SKM-1 (cell line): ENCODE measurements around the gene NBEA.
"Not testable (repeated sequence)": the region's sequence is repeated elsewhere in the genome, so short reads cannot be mapped to it uniquely, and the experiment has no call there.

ENCODE experiments used
- DNase-seq: peaks from one replicate; lab custom pipeline; 2025; ENCODE audit not compliant: unreplicated experiment; lab: John Stamatoyannopoulos, UW

NBEA gene

DNA sequence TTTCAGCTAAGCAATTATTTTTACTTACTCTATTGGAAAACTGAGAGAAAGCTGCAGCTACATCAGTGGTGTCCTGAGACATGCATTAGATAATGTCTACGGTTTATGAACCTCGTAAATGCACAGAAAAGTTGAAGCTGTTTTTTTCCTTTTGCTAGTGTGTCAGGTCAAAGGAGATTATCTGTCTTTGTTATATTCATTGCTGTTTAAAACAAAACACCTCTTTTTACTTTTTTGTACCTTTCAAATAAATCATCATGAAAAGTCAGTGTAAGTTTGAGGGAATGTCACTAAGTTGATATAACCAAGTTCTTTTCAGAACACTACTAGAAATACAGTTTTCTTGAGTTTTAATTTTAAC, 2.2 kb downstream of the NBEA start:
- DNase-seq: no peak

DNA sequence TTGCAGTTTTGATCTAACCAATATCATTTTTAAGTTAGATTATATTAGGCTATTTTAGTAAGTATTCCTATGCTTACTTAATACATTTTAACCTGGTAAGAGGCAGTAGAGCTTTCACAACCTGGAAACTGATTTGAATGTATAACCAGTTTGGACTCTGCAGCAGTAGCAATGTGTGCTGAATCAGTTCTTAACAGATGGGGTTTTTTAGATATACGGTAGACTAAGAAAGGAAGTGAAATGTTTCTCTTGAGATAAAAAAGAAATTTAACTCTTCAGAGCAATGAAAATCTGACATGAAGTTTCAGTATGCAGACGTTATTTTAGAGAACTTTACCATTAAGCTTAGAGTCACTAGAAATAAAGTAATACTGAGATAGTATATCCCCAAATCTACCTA, 2.7 kb downstream of the NBEA start:
- no peak for DNase-seq

DNA sequence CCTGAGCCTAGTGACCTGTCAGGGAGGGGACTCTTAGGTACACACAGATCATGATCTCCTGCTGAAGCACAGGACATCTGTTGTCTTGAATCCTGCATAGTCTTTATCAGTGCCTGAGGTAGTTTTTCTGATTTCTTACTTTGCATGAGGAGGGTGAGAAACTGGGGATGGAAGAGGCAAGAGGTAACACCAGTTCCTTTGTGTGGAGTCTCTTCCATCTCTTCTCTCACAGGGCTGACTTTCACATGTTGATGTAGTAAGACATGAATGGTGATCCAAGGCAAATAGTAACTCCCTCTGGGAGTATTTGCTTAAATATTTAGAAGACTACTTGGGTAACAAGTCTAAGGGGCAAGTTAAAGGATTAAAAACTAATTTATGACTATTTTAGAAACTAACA, 9.5 kb downstream of the NBEA start:
- DNase-seq: no peak

DNA sequence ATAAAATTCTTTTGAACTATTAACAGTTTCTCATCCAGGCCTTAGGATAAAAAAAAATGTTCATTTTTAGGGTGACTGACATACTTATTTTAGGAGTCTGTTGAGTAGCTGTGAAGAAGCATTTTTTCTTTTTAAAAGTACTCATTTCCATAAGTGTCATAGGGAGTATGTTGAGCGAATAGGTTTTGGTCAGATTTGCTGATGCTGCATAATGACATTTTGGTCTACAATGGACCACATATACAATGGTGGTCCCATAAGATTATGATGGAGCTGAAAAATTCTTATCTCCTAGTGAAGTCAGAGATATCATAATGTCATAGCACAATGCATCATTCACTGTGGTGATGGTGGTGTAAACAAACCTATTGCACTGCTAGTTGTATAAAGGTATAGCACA, 17.4 kb downstream of the NBEA start:
- DNase-seq: no peak

DNA sequence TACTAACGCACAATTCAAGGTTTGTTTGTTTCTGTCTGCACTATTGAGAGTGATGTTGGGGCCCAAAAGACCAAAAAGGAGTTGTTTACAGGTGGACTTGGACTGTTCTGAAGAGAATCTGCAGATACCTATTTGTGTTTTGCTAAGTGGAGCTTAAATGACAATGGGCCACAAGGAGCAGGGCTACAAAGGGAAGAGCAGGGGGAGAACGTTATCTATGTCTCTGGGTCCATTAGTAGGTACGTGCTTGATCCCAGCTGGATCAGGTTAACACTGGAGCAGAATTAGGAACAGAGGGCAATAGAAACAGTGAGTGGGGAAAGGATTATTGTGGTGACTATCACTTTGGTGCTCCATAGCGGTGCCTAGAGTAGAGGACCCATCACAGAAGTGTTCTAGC, 22.5 kb downstream of the NBEA start:
- DNase-seq: no peak

DNA sequence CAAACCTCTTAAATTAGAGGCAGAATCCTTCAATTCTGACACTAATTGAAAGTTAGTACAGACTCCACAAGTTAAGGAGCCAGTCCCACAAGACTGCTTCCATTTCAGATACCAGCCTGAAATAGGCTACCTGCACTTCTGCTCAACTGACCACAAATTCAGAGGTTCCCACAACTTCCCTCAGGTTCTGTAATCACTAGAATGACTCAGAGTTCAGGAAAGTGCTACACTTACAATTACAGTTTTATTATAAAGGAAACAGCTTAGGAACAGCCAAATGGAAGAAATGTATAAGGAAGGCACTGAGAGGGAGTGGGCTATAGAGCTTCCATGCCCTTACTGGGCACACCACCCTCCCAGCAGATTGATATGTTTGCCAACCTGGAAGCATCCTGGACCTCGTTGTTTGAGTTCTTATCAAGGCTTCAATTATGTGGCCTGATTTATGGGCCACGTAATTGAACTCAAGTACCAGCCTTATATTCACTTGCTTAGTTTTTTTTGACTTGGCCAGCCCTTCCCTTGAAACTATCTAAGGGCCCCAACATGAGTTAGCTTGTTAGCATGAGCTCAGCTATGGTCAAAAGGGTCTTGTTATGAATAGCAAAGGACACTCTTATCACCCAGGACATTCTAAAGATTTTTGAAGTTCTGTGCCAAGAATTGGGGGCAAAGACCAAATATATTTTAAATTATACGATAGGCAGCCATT, 25.9 kb downstream of the NBEA start:
- no peak for DNase-seq

DNA sequence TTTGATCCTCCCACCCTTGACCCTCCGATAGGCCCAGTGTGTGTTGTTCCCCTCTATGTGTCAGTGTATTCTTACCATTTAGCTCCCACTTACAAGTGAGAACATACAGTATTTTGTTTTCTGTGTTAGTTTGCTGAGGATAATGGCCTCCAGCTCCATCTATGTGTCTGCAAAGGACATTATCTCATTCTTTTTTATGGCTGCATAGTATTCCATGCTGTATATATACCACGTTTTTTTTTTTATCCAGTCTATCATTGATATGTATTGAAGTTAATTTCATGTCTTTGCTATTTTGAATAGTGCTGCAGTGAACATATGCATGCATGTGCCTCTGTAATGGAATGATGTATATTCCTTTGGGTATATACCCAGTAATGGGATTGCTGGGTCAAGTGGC, 27.5 kb downstream of the NBEA start:
- DNase-seq: not testable (repeated sequence)

DNA sequence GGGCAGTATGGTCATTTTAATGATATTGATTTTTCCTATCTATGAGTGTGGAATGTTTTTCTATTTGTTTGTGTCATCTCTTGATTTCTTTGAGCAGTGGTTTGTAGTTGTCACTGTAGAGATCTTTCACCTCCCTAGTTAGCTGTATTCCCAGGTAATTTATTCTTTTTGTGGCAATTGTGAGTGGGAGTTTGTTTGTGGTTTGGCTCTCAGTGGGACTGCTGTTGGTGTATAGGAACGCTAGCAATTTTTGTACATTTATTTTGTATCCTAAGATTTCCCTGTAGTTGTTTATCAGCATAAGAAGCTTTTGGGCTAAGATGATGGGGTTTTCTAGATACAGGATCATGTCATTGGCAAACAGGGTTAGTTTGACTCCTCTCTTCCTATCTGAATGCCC, 28.9 kb downstream of the NBEA start:
- DNase-seq: no peak

DNA sequence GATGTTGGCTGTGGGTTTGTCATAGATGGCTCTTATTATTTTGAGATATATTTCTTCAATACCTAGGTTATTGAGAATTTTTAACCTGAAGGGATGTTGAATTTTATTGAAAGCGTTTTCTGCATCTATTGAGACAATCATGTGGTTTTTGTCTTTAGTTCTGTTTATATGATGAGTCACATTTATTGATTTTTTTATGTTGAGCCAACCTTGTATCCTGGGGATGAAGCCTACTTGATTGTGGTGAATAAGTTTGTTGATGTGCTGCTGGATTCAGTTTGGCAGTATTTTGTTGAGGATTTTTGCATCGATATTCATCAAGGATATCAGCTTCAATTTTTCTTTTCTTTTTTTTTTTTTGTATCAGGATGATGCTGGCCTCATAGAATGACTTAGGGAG, 29.4 kb downstream of the NBEA start:
- no peak for DNase-seq

DNA sequence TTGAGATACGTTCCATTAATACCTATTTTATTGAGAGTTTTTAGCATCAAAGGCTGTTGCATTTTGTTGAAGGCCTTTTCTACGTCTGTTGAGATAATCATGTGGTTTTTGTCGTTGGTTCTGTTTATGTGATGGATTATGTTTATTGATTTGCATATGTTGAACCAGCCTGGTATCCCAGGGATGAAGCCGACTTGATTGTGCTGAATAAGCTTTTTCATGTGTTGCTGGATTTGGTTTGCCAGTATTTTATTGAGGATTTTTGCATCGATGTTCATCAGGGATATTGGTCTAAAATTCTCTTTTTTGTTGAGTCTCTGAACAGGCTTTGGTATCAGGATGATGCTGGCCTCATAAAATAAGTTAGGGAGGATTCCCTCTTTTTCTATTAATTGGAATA, 43.1 kb downstream of the NBEA start:
- DNase-seq: not testable (repeated sequence)

DNA sequence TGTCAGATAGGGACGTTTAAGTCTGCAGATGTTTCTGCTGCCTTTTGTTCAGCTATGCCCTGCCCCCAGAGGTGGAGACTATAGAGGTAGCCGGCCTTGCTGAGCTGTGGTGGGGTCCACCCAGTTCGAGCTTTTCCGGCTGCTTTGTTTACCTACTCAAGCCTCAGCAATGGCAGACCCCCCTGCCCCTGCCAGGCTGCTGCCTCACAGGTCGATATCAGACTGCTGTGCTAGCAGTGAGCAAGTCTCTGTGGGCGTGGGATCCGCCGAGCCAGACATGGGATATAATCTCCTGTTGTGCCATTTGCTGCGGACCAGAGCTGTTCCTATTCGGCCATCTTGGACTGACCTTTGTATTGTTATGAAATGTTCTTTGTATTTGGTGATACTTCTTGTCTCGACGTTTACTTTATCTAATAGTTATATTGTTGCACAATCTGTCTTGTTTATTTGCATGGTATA, 46.3 kb downstream of the NBEA start:
- DNase-seq: no peak

DNA sequence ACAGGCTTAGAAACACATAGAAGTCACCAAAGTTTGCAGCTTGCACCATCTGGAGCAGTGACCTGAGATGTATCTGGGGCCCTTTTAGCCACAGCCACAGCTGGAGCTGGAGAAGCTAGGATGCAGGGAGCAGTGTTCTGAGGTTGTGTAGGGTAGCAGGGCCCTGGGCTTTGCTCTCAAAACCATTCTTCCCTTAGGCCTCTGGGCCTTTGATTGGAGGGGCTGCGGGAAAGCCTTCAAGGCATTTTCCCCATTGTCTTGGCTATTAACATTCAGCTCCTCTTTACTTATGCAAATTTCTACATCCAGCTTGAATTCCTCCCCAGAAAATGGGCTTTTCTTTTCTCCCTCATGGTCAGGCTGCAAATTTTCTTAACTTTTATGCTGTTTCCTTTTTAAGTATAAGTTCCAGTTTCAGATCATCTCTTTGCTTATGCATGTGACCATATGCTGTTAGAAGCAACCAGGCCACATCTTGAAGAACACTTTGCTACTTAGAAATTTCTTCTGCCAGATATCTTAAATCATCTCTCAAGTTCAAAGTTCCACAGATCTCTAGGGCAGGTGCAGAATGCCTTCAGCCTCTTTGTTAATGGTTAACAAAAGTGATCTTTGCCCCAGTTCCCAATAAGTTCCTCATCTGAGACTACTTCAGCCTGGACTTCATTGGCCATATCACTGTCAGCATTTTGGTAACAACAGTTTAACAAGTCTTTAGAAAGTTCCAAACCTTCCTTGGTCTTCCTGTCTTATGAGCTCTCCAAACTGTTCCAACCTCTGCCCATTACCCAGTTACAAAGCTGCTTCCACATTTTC, 48.5 kb downstream of the NBEA start:
- no peak for DNase-seq

DNA sequence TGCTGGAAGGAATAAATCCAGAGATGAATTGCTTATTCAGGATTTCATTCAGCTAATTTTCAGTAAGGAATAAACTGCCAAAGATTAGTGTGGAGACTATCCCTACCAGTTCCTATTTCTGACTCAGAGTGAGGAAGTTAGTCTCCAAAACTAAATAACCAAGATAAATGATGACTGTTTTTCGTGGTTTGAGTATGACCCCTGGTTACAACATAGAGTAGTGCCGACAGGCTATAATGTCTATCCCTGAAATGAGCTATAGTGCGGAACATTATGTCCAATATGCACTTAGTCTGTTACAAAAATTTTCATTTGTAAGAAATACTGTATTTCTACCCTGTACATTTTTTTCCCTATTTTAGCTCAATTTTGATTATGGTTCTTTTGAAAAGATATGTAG, 51.4 kb downstream of the NBEA start:
- DNase-seq: peak; percentile 54

DNA sequence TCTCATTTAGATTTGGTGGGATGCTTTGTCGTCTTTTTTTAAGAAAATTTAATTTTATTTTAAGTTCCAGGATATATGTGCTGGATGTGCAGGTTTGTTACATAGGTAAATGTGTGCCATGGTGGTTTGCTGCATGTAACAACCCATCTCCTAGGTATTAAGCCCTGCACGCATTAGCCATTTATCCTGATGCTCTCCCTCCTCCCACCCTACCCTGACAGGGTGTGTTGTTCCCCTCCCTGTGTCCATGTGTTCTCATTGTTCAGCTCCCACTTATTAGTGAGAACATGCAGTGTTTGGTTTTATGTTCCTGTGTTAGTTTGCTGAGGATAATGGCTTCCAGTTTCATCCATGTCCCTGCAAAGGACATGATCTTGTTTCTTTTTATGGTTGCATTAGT, 61.7 kb downstream of the NBEA start:
- not testable (repeated sequence) for DNase-seq

DNA sequence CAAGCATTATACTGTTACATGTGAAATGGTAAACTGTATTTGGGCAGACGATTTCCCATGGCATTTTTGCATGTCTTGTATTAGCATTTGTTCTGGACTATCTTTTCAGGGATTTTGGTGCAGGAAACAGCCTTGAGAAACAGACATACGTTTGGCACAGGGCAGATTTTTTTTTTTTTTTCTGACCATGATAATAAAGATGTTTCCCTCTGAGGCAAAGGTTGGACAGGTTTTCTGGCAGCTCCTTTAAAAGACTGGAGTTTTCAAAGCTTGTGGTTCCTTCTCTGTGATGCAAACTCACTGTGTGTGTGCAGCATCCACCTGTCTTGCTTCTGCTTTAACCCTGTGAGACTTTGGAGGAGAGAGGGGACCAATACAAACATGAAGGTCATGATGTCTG, 63.0 kb downstream of the NBEA start:
- no peak for DNase-seq

DNA sequence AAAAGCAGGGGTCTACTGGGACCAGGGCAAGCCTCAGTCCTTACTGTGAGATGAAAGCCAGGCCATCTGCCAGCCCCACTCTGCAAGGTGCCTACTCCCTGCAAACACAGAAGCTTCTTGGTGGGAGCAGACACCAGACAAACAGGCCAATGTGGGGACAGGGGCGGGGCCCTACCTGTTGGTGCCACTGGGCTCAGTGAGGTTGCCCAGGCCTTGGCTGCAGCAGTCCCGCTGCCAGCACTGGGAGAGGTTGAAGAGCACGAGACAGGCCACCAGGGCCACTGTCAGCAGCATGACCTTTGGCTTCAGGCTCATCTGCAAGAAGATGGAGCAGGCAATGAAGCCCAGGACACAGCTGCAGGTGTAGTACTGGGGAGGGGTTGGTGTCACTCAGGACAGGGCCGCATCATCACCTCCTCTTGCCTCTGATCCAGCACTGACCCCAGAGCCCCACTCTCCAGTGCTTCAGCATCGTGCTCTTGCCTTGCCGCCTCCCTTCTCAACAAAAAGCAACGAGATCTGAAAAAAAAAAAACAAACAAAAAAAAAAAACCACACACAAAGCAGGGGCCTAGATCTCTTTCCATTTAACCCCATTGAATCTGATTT, 72.6 kb downstream of the NBEA start:
- DNase-seq: no peak

DNA sequence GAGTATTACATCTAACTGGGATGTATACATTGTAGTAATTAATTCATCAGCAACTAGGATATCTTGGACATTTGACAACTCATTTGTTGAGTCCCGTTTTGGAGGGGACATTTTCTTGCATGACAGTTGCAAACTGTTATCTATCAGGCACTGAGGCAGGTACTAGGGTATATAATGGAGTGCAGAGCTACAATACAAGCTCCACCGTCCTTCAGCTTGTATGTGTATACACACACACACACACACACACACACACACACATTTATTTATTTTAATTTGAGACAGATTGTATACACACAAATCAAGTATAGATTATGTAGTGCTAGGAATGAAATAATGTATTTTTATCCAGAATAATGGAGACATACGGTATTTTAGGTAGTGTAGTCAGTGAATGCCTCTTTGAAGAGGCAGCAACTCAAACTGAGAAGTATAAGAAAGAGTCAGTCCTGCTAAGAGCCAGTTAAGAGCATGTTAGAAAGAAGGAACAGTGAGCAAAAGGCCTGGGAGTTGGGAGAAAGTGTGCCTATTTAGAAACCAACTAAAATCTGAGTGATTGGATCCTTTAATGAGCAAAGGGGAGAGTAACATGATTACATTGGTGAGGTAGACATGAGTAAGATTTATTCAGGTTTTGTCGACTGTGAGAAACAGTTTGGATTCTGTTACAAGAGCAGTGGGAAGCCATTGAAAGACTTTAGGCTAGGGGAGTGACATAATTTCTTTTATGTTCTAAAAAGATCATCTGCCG, 74.5 kb downstream of the NBEA start:
- DNase-seq: no peak

DNA sequence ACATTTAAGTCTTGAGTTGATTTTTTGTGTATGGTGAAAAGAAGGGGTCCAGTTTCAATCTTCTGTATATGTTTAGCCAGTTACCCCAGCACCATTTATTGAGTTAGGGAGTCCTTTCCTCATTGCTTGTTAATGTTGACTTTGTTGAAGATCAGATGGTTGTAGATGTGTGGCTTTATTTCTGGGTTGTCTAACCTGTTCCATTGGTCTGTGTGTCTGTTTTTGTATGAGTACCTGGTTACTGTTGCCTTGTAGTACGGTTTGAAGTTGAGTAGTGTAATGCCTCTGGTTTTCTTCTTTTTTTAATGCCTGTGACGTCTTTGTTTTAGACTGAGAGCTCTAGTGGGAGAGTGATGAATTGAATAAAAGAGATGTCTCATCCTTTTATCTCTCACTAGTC, 83.2 kb downstream of the NBEA start:
- no peak for DNase-seq

DNA sequence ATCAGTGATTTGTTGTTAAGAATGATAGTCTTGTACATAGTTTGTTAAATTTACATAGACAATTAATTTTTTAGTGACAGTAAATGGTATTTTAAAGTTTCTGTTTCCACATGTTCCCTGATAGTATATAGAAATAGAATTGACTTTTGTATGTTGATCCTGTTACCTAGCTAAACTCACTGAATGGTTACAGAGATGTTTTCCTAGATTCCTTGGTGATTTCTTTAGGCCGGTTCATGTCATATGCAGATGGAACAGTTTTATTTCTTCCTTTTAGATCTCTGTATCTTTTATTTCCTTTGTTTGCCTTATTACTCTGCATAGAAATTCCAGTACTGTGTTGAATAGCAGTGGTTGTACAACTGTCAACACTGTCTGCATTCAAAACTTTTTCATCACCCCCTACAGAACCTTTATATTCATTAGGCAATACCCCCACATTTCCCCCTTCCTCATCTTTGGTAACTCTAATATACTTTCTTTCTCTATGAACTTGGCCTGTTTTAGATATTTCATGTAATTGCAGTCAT, 86.3 kb downstream of the NBEA start:
- DNase-seq: no peak

DNA sequence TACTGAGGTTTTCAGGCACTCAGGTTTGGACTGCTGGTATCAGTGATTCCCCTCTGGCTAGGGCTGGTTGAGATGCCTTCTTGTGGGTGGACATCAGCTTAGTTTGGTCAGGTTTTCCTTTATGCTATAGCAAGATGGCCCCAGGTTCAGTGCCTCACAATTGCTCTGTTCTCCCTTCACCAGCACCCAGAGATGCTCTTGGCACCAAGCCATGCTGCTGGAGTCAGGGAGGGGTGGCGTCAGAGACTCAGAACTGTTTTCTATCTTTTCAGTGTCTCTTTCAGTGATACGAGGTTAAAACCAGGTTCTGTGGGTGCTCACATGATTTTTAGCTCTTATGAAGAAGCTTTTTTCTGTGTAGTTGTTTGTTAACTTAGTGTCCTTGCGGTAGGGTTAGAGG, 96.9 kb downstream of the NBEA start:
- no peak for DNase-seq

DNA sequence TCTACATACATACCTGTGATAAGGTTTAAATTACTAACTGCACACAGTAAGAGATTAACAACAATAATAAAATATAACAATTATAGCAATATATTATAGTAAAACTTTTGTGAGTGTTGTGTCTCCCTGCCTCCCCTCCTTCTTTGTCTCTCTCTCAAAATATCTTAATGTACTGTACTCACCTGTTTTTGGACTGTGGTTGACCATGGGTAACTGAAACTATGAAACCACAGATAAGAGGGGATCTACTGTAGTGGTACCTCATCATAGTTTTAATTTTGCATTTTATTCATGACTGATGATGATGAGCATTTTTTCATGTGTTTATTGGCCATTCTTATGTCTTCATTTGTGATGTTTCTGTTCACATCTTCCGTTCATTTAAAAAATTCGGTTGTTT, 104.5 kb downstream of the NBEA start:
- DNase-seq: no peak
